ENCODE data around the gene C13orf46. TPM values are rescaled to one million over a fixed set of nuclear protein-coding genes. Genes with fewer than 3 reads are reported as not detected.

The C13orf46 gene
- total and polyA plus RNA-seq, 4 donors: 1.1 to 11.3 (median 6.4) TPM

- Histone ChIP-seq H3K4me1 (ENCODE audit: control insufficient read depth in 5 of 5, insufficient read depth in 5 of 5, low read length in 5 of 5) (peaks cover 0 to 4% (median 0%) of the 10 kb centered on the region in 5 donors), H3K27me3 (ENCODE audit: control insufficient read depth in 3 of 3, insufficient read depth in 3 of 3, low read length in 2 of 3) (no peaks in the 10 kb centered on the region), H3K36me3 (ENCODE audit: control insufficient read depth in 4 of 4, insufficient read depth in 4 of 4, low read length in 4 of 4) (peaks cover 0 to 5% (median 0%) of the 10 kb centered on the region in 4 donors), H3K9ac (ENCODE audit: insufficient read depth in 1 of 2, low read length in 2 of 2) (no peak overlapping the region), H3K27ac (ENCODE audit: low read depth in 1 of 2, low read length in 1 of 2) (no peak overlapping the region), H3K9me3 (ENCODE audit: control insufficient read depth in 4 of 4, insufficient read depth in 3 of 4, low read length in 3 of 4) (peaks cover 0 to 9% (median 3%) of the 10 kb centered on the region in 4 donors), H3K4me3 (no peak overlapping the region)
- WGBS, 2 donors: 94 to 96% methylated on average over 29 of the region's 29 CpGs
- TF ChIP-seq CTCF (IDR thresholded peaks at IDR 0.05; ENCODE audit: control extremely low read depth, extremely low read depth): no peak
- ATAC-seq (ENCODE audit: insufficient read depth, low FRiP score): no peak
- DNase-seq: no peak
These were observed 18.6 kb downstream of the C13orf46 start for GRCh38 chr13:113955235-113955634.

- H3K27ac ChIP-seq (ENCODE audit: low read depth in 1 of 2, low read length in 1 of 2): no peak overlapping the region
- peaks cover 0 to 5% (median 0%) of the 10 kb centered on the region in 4 donors for H3K36me3 ChIP-seq (ENCODE audit: control insufficient read depth in 4 of 4, insufficient read depth in 4 of 4, low read length in 4 of 4)
- no peak overlapping the region for H3K4me3 ChIP-seq
- ATAC-seq (ENCODE audit: insufficient read depth, low FRiP score): no peak
- no peaks in the 10 kb centered on the region for H3K27me3 ChIP-seq (ENCODE audit: control insufficient read depth in 3 of 3, insufficient read depth in 3 of 3, low read length in 2 of 3)
- no peak for TF ChIP-seq CTCF (IDR thresholded peaks at IDR 0.05; ENCODE audit: control extremely low read depth, extremely low read depth)
- H3K9ac ChIP-seq (ENCODE audit: insufficient read depth in 1 of 2, low read length in 2 of 2): no peak overlapping the region
- 82 to 85% methylated on average over 20 of the region's 20 CpGs for WGBS, 2 donors
- no peak for DNase-seq
- peaks cover 0 to 4% (median 0%) of the 10 kb centered on the region in 5 donors for H3K4me1 ChIP-seq (ENCODE audit: control insufficient read depth in 5 of 5, insufficient read depth in 5 of 5, low read length in 5 of 5)
- H3K9me3 ChIP-seq (ENCODE audit: control insufficient read depth in 4 of 4, insufficient read depth in 3 of 4, low read length in 3 of 4): peaks cover 0 to 3% (median 1%) of the 10 kb centered on the region in 4 donors
These were observed 19.6 kb downstream of the C13orf46 start for GRCh38 chr13:113954046-113954835.

- Histone ChIP-seq H3K27ac (ENCODE audit: low read depth in 1 of 2, low read length in 1 of 2) (no peak overlapping the region), H3K9me3 (ENCODE audit: control insufficient read depth in 4 of 4, insufficient read depth in 3 of 4, low read length in 3 of 4) (peaks cover 0 to 2% (median 0%) of the 10 kb centered on the region in 4 donors), H3K9ac (ENCODE audit: insufficient read depth in 1 of 2, low read length in 2 of 2) (no peak overlapping the region), H3K36me3 (ENCODE audit: control insufficient read depth in 4 of 4, insufficient read depth in 4 of 4, low read length in 4 of 4) (peaks cover 0 to 5% (median 0%) of the 10 kb centered on the region in 4 donors), H3K4me3 (no peak overlapping the region), H3K4me1 (ENCODE audit: control insufficient read depth in 5 of 5, insufficient read depth in 5 of 5, low read length in 5 of 5) (peaks cover 0 to 4% (median 0%) of the 10 kb centered on the region in 5 donors), H3K27me3 (ENCODE audit: control insufficient read depth in 3 of 3, insufficient read depth in 3 of 3, low read length in 2 of 3) (no peaks in the 10 kb centered on the region)
- WGBS, 2 donors: 91 to 94% methylated on average over 16 of the region's 16 CpGs
- ATAC-seq (ENCODE audit: insufficient read depth, low FRiP score) (no peak), DNase-seq (no peak)
- no peak for TF ChIP-seq CTCF (IDR thresholded peaks at IDR 0.05; ENCODE audit: control extremely low read depth, extremely low read depth)
These were observed 20.3 kb downstream of the C13orf46 start for GRCh38 chr13:113953561-113953960.

Data from lung (tissue), 12 donors.